MCF 10A (cell line): Measurements from ENCODE around the gene SALL2. TPM values are rescaled to one million over a fixed set of nuclear protein-coding genes. Genes with fewer than 3 reads are reported as not detected.

ENCODE experiments used
- BruUV-seq: library from RNA; stranded (reverse); fragments of 400-500 nt; replicated peaks from 2 replicates; lab custom pipeline; 2021; lab: Mats Ljungman, UMichigan
- CTCF ChIA-PET: fragments of 300-600 bp; sonication (Branson Sonifier 250); formaldehyde crosslinking; extraction: SDS; loops from one replicate; lab custom pipeline; 2021; ENCODE audit warnings: antibody characterized with exemption, inconsistent platforms; lab: Yijun Ruan, JAX
- POLR2A ChIA-PET: fragments of 300-600, 350-650 bp; sonication (Branson Sonifier 250); formaldehyde crosslinking; extraction: SDS; loops from one replicate; lab custom pipeline; 2020; ENCODE audit warnings: antibody characterized with exemption, inconsistent platforms; lab: Yijun Ruan, JAX
- DNase-seq: peaks from one replicate; pipeline ENCODE4 v3.0.0-alpha.2; 2018; ENCODE audit not compliant: unreplicated experiment
- H3K27ac Mint-ChIP-seq: one replicate; pipeline ENCODE4 v1.8.0; 2022; ENCODE audit warnings: mild to moderate bottlenecking, low read depth, mixed read lengths; ENCODE audit not compliant: unreplicated experiment
- H3K27me3 Mint-ChIP-seq: one replicate; pipeline ENCODE4 v1.8.0; 2022; ENCODE audit warnings: mixed read lengths; ENCODE audit not compliant: insufficient read depth, unreplicated experiment
- H3K36me3 Mint-ChIP-seq: one replicate; pipeline ENCODE4 v1.8.0; 2022; ENCODE audit warnings: mild to moderate bottlenecking, moderate library complexity, mixed read lengths; ENCODE audit not compliant: insufficient read depth, unreplicated experiment
- H3K4me1 Mint-ChIP-seq: one replicate; pipeline ENCODE4 v1.8.0; 2022; ENCODE audit warnings: mixed read lengths; ENCODE audit not compliant: insufficient read depth, unreplicated experiment
- H3K4me3 Mint-ChIP-seq: one replicate; pipeline ENCODE4 v1.8.0; 2022; ENCODE audit warnings: mild to moderate bottlenecking, moderate library complexity, mixed read lengths; ENCODE audit not compliant: unreplicated experiment
- H3K9me3 Mint-ChIP-seq: one replicate; pipeline ENCODE4 v1.8.0; 2022; ENCODE audit warnings: mixed read lengths; ENCODE audit not compliant: unreplicated experiment
- CTCF ChIP-seq: fragments of 200-600 bp; IDR thresholded peaks from one replicate; pipeline ENCODE4 v1.8.0; 2022; ENCODE audit warnings: antibody characterized with exemption, mild to moderate bottlenecking; ENCODE audit not compliant: unreplicated experiment
- intact Hi-C: fragments of 100-400 bp; cut with micrococcal nuclease; formaldehyde crosslinking; loops from 2 replicates; pipeline ENCODE4 v1.14.1; 2022
- total RNA-seq: library from RNA; stranded (reverse); gene quantifications from 2 replicates; pipeline ENCODE4 v1.2.3, GENCODE V29; 2022

SALL2 gene
- total RNA-seq, 1 experiment from 2014 or later, result 0.09 TPM

GRCh38 chr14:21543963-21544362 is 17.8 kb upstream of the SALL2 start:
- H3K4me3 Mint-ChIP-seq, result no peak overlapping the region
- TF ChIP-seq CTCF, result no peak
- DNase-seq, result no peak

GRCh38 chr14:21543521-21543960 is 17.4 kb upstream of the SALL2 start:
- no peak for TF ChIP-seq CTCF
- no peak overlapping the region for H3K4me3 Mint-ChIP-seq
- H3K27me3 Mint-ChIP-seq, result peaks cover 14% of the 10 kb centered on the region
- H3K27ac Mint-ChIP-seq, result no peak overlapping the region
- intact Hi-C loops, result no loop called here
- H3K9me3 Mint-ChIP-seq, result no peaks in the 10 kb centered on the region
- ChIA-PET CTCF (interaction anchor here (2.2 kb wide), 1 partner anchor 45 kb away, joined by 8 read pairs; no protein-coding TSS in a partner anchor), POLR2A (no interaction called here)
- no TSS peak for BruUV-seq
- H3K36me3 Mint-ChIP-seq, result no peaks in the 10 kb centered on the region
- DNase-seq, result no peak
- no peaks in the 10 kb centered on the region for H3K4me1 Mint-ChIP-seq

More at GRCh38 chr14:21543963-21544362, 17.8 kb upstream of the SALL2 start:
- no peaks in the 10 kb centered on the region for H3K36me3 Mint-ChIP-seq
- POLR2A ChIA-PET, result no interaction called here
- peaks cover 10% of the 10 kb centered on the region for H3K27me3 Mint-ChIP-seq
- BruUV-seq, result no TSS peak
- CTCF ChIA-PET, result no interaction called here
- no peaks in the 10 kb centered on the region for H3K4me1 Mint-ChIP-seq
- no peak overlapping the region for H3K27ac Mint-ChIP-seq
- H3K9me3 Mint-ChIP-seq, result no peaks in the 10 kb centered on the region
- intact Hi-C loops, result no loop called here

- ChIA-PET POLR2A (interaction anchor here (0.6 kb wide), 1 partner anchor 85 kb away, joined by 4 read pairs; no protein-coding TSS in a partner anchor), CTCF (interaction anchor here (0.5 to 2.2 kb wide), 7 partner anchors 10 to 130 kb away, joined by 3 to 8 read pairs (median 3); no protein-coding TSS in a partner anchor)
- DNase-seq, result no peak
- intact Hi-C loops, result no loop called here
- H3K4me3 Mint-ChIP-seq, result no peak overlapping the region
- no peak for TF ChIP-seq CTCF
- H3K27me3 Mint-ChIP-seq, result peaks cover 27% of the 10 kb centered on the region
- H3K36me3 Mint-ChIP-seq, result no peaks in the 10 kb centered on the region
- H3K27ac Mint-ChIP-seq, result no peak overlapping the region
- no peaks in the 10 kb centered on the region for H3K4me1 Mint-ChIP-seq
- no peaks in the 10 kb centered on the region for H3K9me3 Mint-ChIP-seq
- BruUV-seq, result no TSS peak
Observed at GRCh38 chr14:21541413-21542074, 15.4 kb upstream of the SALL2 start.

GRCh38 chr14:21539189-21539940 is 13.2 kb upstream of the SALL2 start:
- BruUV-seq, result no TSS peak
- intact Hi-C loops, result no loop called here
- H3K36me3 Mint-ChIP-seq, result no peaks in the 10 kb centered on the region
- ChIA-PET POLR2A (interaction anchor here (0.6 kb wide), 1 partner anchor 14 kb away, joined by 3 read pairs; no protein-coding TSS in a partner anchor), CTCF (no interaction called here)
- H3K4me1 Mint-ChIP-seq, result no peaks in the 10 kb centered on the region
- no peaks in the 10 kb centered on the region for H3K9me3 Mint-ChIP-seq
- H3K27me3 Mint-ChIP-seq, result peaks cover 49% of the 10 kb centered on the region
- H3K27ac Mint-ChIP-seq, result no peak overlapping the region
- no peak for TF ChIP-seq CTCF
- no peak overlapping the region for H3K4me3 Mint-ChIP-seq
- DNase-seq, result no peak
